Non-pigmented ciliary epithelial cell (primary cell): ENCODE results near the gene ARF3.

ENCODE experiments used
- DNase-seq: peaks from one replicate; pipeline ENCODE4 v3.0.0-alpha.2; 2010; ENCODE audit warnings: low read depth

The ARF3 gene

DNA sequence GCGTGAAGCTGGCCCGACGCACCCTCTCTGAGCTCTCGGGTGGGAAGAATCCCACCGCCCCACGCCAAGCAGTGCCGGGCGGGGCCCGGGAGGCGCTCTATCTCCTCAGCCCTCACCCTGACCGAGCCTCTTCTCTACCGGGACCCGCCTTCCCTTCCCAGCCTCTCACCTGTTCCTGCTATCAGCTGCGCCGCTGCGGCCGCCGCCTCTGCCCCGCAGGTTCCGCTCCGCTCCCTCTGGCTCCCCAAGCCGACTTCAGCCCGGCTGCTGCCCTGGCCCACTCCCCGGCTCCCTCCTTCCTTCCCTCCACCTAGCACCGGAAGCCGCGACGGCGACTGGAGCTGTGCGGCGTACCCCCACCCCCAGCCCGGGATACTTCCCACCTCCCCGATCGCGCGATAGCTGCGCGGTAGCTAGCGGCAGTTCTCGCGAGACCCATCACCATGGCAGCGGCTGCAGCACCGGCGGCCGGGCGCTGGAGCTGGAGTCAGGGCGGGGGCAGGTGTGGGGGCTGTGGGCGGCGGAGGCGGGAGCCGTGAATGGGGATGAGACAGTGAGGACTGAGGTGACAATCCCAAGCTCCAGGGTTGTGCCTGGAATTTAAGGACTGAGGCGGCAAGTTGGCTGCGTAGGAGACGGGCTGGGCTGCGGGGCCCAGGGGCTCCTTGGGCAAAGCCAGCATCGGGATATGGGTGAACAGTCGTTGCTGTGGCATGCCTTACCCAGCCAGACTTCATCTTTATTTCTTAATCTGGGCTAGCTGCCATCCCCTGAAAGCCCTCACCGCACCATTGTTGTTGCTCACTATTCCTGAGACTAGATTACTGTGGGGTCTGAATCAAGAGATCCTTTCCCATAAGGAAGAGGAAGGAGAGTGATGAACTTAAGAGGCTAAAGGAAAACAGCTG, at the start of gene ARF3:
Gene ARF3 (minus strand): TSS at position 347 of the 908 bp plus-strand sequence. CDS start 16,392 bp downstream, outside the sequence.
- DNase-seq = peak; percentile 52

GRCh38 chr12:49000346-49000745, 43.1 kb upstream of the ARF3 start:
- no peak for DNase-seq

DNA sequence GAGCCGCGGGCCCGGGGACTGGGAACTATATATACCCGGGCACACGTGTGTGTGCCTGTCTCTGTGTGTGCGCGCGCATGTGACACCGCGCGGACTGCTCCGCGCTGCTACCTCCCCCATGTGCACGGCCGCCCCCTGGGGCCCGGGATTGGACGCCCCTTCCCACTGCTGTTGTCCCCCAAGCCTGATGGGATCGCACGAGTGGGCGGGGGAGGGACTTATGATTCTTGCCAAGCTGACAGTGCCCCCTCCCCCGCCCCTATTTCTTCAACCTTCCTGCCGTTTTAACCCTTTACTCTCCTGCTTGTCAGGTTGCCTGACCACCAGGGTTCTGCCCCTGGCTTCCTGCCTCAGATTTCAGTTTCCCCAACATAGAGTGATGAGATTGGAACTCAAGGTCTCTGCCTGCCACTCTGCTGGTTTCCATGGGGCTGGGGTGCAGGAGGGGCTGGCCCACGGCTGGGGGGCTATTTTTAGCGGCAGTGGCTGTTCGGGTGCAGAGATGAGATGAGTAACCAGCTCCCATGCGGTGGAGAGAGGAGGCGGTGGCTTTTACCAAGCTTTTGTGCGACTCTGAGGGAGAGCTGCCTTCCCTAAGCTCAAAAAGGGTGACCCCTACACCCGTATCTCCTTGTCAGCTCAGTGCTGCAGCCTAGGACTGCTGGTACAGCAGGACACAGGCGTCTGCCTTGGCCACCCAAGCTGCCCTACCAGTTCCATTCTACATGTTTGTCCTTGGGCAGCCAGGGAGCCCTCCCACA, 42.3 kb upstream of the ARF3 start, which contains the start of gene DDN:
Gene DDN (minus strand): TSS at position 5 of the 761 bp plus-strand sequence. CDS start 88 bp downstream, outside the sequence.
- no peak for DNase-seq

GRCh38 chr12:48998497-48999353, 41.4 kb upstream of the ARF3 start:
- DNase-seq = no peak

DNA sequence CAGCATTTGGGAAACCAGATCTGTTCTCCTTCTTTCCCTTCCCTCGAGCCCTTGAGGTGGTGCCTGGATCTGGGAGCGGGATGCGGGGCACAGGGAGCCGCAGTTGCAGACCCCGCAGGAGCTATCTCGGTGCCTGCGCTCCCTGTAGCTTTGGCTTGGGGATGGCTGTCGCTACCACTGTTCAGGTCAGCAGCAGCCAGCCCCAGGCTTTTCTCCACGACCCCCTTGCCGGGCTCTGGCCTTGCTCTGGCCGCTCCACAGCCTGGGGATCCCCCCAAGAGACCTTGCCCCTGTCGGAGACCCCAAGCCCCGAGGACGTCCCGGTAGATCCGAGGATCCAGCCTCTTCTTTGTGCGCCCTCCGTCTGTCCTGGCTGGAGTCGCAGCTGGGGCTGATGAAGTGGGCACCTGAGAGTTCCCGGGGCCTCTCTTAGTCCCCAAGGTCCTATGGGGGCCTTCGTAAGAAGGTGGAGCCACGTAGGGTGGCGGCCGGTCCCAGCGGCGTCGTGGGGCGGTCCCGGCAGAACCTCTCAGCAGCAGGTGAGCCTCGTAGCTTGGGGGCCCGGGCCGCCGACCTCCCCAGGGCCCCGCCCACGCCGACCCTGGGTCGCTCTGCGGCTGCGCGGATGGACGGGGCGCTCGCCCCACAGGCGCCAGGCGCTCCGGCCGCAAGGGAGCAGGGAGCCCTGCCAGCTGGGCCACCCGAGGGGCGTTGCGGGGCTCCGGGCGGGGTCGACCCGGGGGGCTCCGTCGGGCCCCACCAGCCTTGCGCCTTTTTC, 40.6 kb upstream of the ARF3 start:
- no peak for DNase-seq

GRCh38 chr12:48996794-48997718, 39.8 kb upstream of the ARF3 start:
- DNase-seq = no peak

DNA sequence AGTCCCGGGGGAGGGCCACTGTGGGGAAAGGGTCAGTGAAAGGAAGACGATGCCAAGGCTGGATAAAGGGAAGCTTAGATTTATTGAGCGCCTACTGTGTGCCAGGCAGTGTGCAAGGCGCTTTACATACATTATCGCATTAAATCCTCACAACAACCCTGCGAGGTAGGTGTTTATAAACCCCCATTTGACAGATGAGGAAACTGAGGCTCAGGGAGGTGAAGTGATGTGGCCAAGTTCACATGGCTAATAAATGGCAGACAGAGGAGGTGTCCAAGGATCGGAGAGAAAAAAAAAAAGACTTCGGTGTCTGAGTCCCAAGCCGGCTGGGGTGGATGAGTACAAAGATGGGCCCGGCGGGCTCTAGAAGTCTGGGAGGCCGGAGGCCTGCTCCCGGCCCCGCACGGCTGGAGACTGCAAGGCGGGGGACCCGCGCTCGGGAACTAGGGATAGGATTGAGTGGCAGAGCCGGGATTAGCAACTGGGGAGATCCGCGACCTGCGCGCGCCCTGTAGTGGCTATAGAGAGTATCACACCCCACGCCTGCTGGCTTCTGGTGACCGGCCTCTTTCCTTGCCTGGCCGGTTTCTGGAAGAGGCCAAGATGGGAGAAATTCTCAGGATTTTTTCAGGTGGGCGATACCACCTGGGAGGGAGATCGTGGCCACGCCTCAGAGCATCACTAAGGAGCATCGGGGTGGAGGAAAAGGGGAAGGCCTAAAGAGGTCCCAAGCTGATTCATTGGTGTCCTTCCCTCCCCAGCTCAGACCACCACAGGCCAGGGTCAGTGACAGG, 38.0 kb upstream of the ARF3 start:
- no peak for DNase-seq

GRCh38 chr12:48994224-48995085, 37.2 kb upstream of the ARF3 start:
- no peak for DNase-seq

GRCh38 chr12:48993787-48994186, 36.5 kb upstream of the ARF3 start:
- DNase-seq = no peak

DNA sequence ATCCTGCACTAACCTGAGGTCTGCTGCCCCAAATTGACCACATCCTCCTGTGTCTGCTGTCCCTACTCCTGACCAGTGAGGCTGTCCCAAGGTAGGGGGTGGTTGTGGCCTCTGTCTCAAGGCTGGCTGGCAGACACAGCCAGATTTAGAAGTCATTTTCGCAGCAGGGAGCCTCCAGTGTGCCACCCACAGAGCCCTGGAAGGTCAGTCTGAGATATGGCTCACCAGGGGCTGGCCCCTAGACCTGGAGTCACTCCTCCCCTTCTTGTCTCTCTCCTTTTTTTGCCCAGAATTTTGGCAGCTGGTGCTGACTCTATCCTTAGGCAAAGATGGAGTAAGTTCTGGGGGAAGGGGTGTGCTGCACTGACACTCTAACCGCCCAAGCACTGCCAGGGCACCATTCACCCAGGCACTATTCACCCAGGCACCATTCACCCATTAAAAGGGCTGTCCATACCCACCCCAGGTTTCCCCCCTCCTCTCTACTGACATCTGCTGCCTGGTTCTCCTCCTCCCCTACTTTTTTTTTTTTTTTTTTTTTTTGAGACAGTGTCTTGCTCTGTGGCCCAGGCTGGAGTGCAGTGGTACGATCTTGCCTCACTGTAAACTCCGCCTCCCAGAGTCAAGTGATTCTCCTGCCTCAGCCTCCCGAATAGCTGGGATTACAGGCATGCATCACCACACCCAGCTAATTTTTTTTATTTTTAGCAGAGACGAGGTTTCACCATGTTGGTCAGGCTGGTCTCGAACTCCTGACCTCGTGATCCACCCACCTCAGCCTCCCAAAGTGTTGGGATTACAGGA, 34.2 kb upstream of the ARF3 start:
- DNase-seq = no peak

DNA sequence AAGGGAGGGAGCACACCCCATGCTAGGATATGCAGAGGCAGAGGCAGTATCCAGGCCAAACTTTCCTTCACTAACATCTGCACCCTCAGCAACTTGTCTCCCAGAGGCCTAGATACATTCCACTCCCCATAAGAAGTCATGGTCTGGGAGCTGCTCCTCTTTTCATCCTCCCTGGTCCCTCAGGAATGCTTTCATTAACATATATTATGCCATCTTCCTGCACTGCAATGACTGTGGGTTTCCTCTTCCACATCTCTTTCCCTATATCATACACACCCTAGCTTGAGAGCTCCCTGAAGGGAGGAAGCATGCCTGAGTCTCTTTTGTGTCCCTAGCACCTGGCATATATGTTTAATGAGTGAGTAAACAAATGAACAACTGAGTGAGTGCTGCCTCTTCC, 33.3 kb upstream of the ARF3 start:
- DNase-seq = no peak

DNA sequence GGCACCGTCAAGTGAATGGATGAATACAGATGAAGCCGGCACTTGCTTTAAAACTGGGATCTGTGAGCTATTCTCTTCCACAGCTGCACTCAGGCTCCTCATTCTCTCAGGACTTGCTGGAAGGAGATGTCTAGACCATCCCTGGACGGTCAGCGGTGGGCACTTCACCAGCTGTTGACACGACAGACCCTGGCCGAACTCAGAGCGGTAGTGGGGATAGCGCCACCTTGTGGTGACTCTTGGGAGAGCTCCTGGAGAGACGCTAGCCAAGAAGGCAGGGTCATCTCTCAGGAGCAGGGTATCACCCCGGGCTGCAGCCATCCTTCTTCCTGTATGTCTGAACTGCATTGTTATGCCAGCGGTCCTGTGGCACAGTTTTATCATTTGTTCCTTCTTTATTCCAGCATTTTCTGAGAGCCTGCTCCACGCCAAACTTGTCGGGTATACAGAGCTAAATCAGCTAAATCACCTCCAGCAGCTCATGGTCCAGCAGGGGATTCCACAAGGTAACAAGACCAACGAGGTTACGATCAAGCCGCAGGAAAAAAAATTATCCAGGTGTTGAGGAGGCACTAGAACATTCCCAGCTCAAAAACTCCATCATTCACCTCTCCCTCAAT, 30.9 kb upstream of the ARF3 start:
- DNase-seq = no peak

DNA sequence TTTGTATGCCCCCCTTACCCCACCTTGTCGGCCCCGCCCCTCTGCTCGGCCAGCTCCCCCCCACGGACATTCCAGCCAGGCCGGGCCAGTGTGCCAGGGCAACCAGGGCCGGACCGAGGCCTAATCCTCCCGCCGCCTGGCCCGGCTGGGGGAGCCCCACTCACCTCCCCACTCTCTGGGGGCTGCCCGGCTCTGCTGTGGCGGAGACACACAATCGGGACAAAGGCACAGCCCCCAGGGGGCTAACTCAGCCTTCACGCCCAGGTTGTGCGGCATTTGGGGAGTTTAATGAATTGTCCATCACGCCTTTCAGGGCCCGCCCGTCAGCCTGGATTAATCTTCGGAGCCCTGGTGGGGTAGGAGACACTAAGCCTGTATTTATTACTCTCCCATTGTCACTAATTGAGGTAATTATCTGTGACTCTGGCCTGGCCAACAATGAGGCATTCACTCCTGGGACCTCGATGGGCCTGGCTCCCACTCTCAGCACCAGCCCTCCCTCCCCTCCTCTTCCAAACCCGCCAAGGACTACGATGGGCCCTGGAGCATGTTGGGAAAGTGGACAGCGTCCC, 29.5 kb upstream of the ARF3 start:
- DNase-seq = no peak

DNA sequence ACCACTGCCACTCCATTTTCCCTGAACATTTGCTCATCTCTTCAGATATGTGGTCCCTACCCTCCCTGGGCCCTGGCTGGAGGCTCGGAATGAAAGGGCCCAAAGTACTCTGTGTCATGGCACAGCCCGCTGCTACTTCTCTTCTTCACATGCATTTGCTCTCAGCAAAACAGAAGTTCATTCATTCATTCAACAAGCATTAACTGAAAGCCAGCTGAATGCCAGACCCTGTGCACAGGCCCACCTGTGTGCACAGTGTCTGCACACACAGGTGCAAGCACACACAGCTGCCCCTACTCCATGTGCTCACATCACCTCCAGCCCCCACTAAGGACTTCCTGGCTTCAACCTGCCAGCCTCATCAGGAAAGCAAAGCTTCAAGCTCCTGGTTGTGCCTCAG, 28.6 kb upstream of the ARF3 start:
- no peak for DNase-seq

DNA sequence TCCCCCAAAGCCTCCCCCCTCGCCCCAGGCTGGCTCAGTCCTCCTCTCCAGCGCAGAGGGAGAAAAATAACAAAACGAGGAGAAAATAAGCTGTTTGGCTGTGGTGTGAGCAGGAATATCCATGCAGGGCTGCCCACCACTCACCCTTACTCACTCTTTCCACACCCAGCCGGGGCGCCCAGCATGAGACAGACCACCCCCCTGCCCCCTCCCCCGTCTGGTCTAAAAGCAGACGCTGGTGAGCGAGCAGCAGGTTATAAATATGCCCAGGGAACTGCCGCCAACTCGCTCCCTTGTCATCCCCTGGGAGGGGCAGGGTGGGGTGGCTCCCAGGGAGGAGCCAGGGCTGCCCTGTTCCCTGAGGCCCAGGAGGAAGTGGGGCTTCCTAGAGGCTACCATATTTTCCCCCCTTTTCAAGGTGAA, 28.2 kb upstream of the ARF3 start:
- no peak for DNase-seq

DNA sequence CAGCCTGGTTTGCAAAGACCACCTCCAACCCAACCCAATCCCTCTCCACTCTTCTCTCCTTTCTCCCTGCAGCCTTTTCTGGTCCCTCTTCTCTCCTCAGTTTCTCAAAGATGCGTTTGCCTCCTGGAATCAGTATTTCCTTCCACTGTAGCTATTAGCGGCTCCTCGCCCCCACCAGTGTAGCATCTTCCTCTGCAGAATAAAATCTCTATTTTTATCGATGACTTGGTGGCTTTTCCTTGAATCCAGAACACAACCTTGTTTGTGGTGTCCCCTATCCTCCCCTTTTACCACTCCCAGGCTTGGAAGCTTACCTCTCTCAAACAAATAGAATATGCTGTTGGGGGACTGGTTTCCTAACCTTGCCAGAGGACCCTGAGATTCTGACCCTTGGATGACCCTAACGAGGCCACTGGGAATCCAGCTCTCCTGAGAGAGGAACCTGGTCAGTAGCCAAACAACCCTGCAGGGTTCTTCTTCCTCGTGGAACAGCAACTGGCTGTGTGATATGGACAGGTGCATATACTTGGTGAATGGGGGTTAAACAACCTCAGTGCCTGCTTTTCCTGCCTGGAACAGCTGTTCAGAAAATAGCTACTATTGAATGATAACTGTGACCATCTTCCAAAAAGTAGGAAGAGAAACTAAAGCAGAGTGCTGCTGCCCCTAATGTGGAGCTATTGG, 25.3 kb upstream of the ARF3 start:
- DNase-seq = no peak
